Neural cell (in vitro differentiated cells): ENCODE results near the gene SLCO3A1. TPM values are rescaled to one million over a fixed set of nuclear protein-coding genes. Genes with fewer than 3 reads are reported as not detected.

Experiments
- H2AFZ ChIP-seq: fragments of 200-600, 300-800 bp; sonication (generic), shearing (Covaris generic); 2 replicates; pipeline ENCODE4 v1.6.0; 2014; ENCODE audit warnings: low read depth, mild to moderate bottlenecking, antibody characterized with exemption, low read length, moderate library complexity
- H3F3A ChIP-seq: fragments of 200-600 bp; shearing (Covaris generic); 2 replicates; pipeline ENCODE4 v1.6.1; 2016; ENCODE audit warnings: mild to moderate bottlenecking, moderate library complexity, mixed read lengths, antibody characterized with exemption, low read length; ENCODE audit not compliant: insufficient read depth, poor library complexity, severe bottlenecking
- H3K27ac ChIP-seq: fragments of 200-600, 300-800 bp; sonication (generic), shearing (Covaris generic); 2 replicates; pipeline ENCODE4 v1.5.1; 2014; ENCODE audit warnings: mild to moderate bottlenecking, low read length, moderate library complexity
- H3K27me3 ChIP-seq: fragments of 300-800, 200-600 bp; sonication (generic), shearing (Covaris generic); 2 replicates; pipeline ENCODE4 v1.6.0; 2014; ENCODE audit warnings: mild to moderate bottlenecking, low read depth, low read length, moderate library complexity; ENCODE audit not compliant: insufficient read depth
- H3K36me3 ChIP-seq: fragments of 300-800, 200-600 bp; sonication (generic), shearing (Covaris generic); 2 replicates; pipeline ENCODE4 v1.5.1; 2014; ENCODE audit warnings: mild to moderate bottlenecking, antibody characterized with exemption, low read length, moderate library complexity; ENCODE audit not compliant: insufficient read depth
- H3K4me2 ChIP-seq: fragments of 300-800, 200-600 bp; sonication (generic), shearing (Covaris generic); 2 replicates; pipeline ENCODE4 v1.6.0; 2014; ENCODE audit warnings: mild to moderate bottlenecking, low read length
- H3K4me3 ChIP-seq: fragments of 300-800, 200-600 bp; sonication (generic), shearing (Covaris generic); 2 replicates; pipeline ENCODE4 v1.5.1; 2014; ENCODE audit warnings: mild to moderate bottlenecking, low read length, moderate library complexity
- H3K79me2 ChIP-seq: fragments of 200-600 bp; shearing (Covaris generic); replicated peaks from 2 replicates; pipeline ENCODE4 v1.6.0; 2014; ENCODE audit warnings: mild to moderate bottlenecking, low read length, moderate library complexity; ENCODE audit not compliant: insufficient read depth
- H3K9ac ChIP-seq: fragments of 300-800, 200-600 bp; sonication (generic), shearing (Covaris generic); 2 replicates; pipeline ENCODE4 v1.6.1; 2016; ENCODE audit warnings: mild to moderate bottlenecking, low read length, mixed read lengths
- H3K9me2 ChIP-seq: fragments of 200-600 bp; shearing (Covaris generic); 2 replicates; pipeline ENCODE4 v1.6.1; 2016; ENCODE audit warnings: mild to moderate bottlenecking, low read length, mixed read lengths; ENCODE audit not compliant: insufficient read depth
- H3K9me3 ChIP-seq: fragments of 200-600, 300-800 bp; sonication (generic), shearing (Covaris generic); 2 replicates; pipeline ENCODE4 v1.6.1; 2016; ENCODE audit warnings: mild to moderate bottlenecking, mixed run types, low read length, moderate library complexity, mixed read lengths
- H4K20me1 ChIP-seq: fragments of 200-600 bp; shearing (Covaris generic); 2 replicates; pipeline ENCODE4 v1.6.1; 2016; ENCODE audit warnings: mild to moderate bottlenecking, mixed run types; ENCODE audit not compliant: insufficient read depth
- EP300 ChIP-seq: fragments of 450-650 bp; conservative IDR thresholded peaks from 2 replicates; pipeline ENCODE4 v1.6.1; 2014; ENCODE audit warnings: antibody characterized with exemption, mild to moderate bottlenecking, moderate library complexity; ENCODE audit not compliant: poor library complexity, severe bottlenecking
- EZH2 ChIP-seq: fragments of 200-600, 300-800 bp; shearing (Covaris generic), sonication (generic); IDR thresholded peaks from 2 replicates; pipeline ENCODE4 v1.6.1; 2014; ENCODE audit warnings: antibody characterized with exemption, low read length, borderline replicate concordance, mild to moderate bottlenecking; ENCODE audit not compliant: insufficient read depth, poor library complexity, severe bottlenecking
- MXI1 ChIP-seq: fragments of 450-650 bp; conservative IDR thresholded peaks from 2 replicates; pipeline ENCODE4 v1.6.1; 2014; ENCODE audit warnings: antibody characterized with exemption, mild to moderate bottlenecking; ENCODE audit not compliant: poor library complexity, severe bottlenecking
- POLR2AphosphoS5 ChIP-seq: IDR thresholded peaks from 2 replicates; pipeline ENCODE4 v1.6.1; 2012
- RAD21 ChIP-seq: fragments of 450-650 bp; conservative IDR thresholded peaks from 2 replicates; pipeline ENCODE4 v1.6.1; 2014; ENCODE audit warnings: antibody characterized with exemption, mild to moderate bottlenecking, moderate library complexity
- SMC3 ChIP-seq: fragments of 450-650 bp; conservative IDR thresholded peaks from 2 replicates; pipeline ENCODE4 v1.6.1; 2014; ENCODE audit warnings: antibody characterized with exemption, mild to moderate bottlenecking, moderate library complexity; ENCODE audit not compliant: poor library complexity
- TAF1 ChIP-seq: IDR thresholded peaks from 2 replicates; pipeline ENCODE4 v1.6.1; 2012; ENCODE audit warnings: low read depth
- polyA plus RNA-seq: library from polyadenylated mRNA; depleted of rRNA; stranded (reverse); fragments of >200 nt; gene quantifications from 2 replicates; pipeline ENCODE4 v1.2.3, GENCODE V29; 2014
- TF ChIP-seq, protein P1 (sequence below): fragments of 450-650 bp; IDR thresholded peaks from 2 replicates; pipeline ENCODE4 v1.5.1; 2014; ENCODE audit warnings: antibody characterized with exemption, mild to moderate bottlenecking, moderate library complexity; ENCODE audit not compliant: poor library complexity, severe bottlenecking
- TF ChIP-seq, protein P2 (sequence below): IDR thresholded peaks from 2 replicates; pipeline ENCODE4 v1.6.1; 2012; ENCODE audit warnings: borderline replicate concordance

SLCO3A1 gene
- polyA plus RNA-seq, 1 donor from 2014 or later = 14.2 TPM

DNA sequence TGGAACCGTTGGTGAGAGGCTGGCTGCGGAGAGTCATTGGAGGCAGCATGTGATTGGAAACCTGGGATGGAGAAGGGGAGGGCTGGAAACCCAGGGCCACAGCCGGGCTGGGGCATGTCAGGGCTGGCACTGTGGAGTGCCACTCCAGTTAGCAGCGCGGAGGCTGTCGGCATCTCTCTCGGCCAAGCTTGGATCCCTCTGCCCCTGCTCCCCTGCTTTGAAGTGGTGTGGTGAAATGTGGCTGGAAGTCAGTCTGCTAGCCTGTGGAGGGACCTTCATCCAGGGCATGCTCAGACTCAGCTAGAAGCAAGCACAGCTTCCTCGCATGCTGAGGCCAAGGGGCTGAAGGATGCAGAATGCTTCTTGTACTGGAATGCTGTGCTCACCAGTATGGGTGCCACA is 13.5 kb downstream of the SLCO3A1 start:
- H3K27ac ChIP-seq = no peak overlapping the region
- H3K79me2 ChIP-seq = peaks cover 36% of the 10 kb centered on the region
- H3K4me2 ChIP-seq = no peak overlapping the region
- H4K20me1 ChIP-seq = no peaks in the 10 kb centered on the region
- no peak overlapping the region for H3K9ac ChIP-seq
- no peaks in the 10 kb centered on the region for H3K9me3 ChIP-seq
- TF ChIP-seq MXI1 = no peak
- TF ChIP-seq, protein P1, sequence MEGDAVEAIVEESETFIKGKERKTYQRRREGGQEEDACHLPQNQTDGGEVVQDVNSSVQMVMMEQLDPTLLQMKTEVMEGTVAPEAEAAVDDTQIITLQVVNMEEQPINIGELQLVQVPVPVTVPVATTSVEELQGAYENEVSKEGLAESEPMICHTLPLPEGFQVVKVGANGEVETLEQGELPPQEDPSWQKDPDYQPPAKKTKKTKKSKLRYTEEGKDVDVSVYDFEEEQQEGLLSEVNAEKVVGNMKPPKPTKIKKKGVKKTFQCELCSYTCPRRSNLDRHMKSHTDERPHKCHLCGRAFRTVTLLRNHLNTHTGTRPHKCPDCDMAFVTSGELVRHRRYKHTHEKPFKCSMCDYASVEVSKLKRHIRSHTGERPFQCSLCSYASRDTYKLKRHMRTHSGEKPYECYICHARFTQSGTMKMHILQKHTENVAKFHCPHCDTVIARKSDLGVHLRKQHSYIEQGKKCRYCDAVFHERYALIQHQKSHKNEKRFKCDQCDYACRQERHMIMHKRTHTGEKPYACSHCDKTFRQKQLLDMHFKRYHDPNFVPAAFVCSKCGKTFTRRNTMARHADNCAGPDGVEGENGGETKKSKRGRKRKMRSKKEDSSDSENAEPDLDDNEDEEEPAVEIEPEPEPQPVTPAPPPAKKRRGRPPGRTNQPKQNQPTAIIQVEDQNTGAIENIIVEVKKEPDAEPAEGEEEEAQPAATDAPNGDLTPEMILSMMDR = no peak
- TF ChIP-seq SMC3 = no peak
- no peak for TF ChIP-seq RAD21
- TF ChIP-seq TAF1 = no peak
- no peak for TF ChIP-seq EZH2
- H3K9me2 ChIP-seq = no peaks in the 10 kb centered on the region
- no peaks in the 10 kb centered on the region for H3K27me3 ChIP-seq
- H3K36me3 ChIP-seq = no peaks in the 10 kb centered on the region
- H3F3A ChIP-seq = no peaks in the 10 kb centered on the region
- H2AFZ ChIP-seq = no peak overlapping the region
- H3K4me3 ChIP-seq = no peak overlapping the region

DNA sequence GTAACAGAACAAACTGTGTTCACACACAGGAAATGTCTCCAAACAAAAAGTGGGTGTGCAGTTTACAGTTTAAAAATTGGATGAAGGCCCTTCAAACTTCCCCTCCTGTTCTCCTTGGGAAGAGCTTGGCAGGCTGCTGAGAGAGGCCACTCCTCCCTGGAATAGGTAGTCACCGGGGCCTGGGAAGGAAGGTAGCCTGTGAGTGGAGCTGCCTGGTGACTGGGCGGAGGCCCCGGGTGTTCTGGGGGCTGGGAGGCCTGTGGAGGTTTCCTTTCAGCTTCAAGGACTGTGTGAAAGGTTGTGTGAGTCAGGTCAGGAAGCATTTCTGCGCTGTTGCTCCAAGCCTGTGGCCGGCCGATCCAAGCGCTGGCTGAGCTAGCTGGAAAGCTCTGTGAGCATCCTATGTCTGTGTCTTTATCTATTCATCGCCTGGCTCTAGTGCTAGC is 14.1 kb downstream of the SLCO3A1 start:
- TF ChIP-seq, protein P1 = no peak
- TF ChIP-seq EZH2 = no peak
- no peak for TF ChIP-seq SMC3
- no peak for TF ChIP-seq RAD21
- TF ChIP-seq, protein P2, sequence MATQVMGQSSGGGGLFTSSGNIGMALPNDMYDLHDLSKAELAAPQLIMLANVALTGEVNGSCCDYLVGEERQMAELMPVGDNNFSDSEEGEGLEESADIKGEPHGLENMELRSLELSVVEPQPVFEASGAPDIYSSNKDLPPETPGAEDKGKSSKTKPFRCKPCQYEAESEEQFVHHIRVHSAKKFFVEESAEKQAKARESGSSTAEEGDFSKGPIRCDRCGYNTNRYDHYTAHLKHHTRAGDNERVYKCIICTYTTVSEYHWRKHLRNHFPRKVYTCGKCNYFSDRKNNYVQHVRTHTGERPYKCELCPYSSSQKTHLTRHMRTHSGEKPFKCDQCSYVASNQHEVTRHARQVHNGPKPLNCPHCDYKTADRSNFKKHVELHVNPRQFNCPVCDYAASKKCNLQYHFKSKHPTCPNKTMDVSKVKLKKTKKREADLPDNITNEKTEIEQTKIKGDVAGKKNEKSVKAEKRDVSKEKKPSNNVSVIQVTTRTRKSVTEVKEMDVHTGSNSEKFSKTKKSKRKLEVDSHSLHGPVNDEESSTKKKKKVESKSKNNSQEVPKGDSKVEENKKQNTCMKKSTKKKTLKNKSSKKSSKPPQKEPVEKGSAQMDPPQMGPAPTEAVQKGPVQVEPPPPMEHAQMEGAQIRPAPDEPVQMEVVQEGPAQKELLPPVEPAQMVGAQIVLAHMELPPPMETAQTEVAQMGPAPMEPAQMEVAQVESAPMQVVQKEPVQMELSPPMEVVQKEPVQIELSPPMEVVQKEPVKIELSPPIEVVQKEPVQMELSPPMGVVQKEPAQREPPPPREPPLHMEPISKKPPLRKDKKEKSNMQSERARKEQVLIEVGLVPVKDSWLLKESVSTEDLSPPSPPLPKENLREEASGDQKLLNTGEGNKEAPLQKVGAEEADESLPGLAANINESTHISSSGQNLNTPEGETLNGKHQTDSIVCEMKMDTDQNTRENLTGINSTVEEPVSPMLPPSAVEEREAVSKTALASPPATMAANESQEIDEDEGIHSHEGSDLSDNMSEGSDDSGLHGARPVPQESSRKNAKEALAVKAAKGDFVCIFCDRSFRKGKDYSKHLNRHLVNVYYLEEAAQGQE = no peak
- no peak for TF ChIP-seq EP300
- no peak for TF ChIP-seq MXI1
- TF ChIP-seq POLR2AphosphoS5 = no peak
- TF ChIP-seq TAF1 = no peak
- Histone ChIP-seq H3K4me3 (no peak overlapping the region), H3K4me2 (no peak overlapping the region), H3K9me3 (no peaks in the 10 kb centered on the region), H3K79me2 (peaks cover 37% of the 10 kb centered on the region), H3K36me3 (no peaks in the 10 kb centered on the region), H2AFZ (no peak overlapping the region), H3K27ac (no peak overlapping the region), H3F3A (no peaks in the 10 kb centered on the region), H3K9me2 (no peaks in the 10 kb centered on the region), H4K20me1 (no peaks in the 10 kb centered on the region), H3K9ac (no peak overlapping the region), H3K27me3 (no peaks in the 10 kb centered on the region)
